Left lung (tissue), 14 donors: ENCODE results near the gene AMBP. TPM values are rescaled to one million over a fixed set of nuclear protein-coding genes. Genes with fewer than 3 reads are reported as not detected.

Source experiments
- ATAC-seq: fragments of 200-7000 bp; cut with Tn5 transposase; one replicate; pipeline ENCODE4 v1.9.1; 2020; ENCODE audit warnings: moderate library complexity
- DNase-seq, 4 donors: peaks; one replicate each; pipeline ENCODE4 v3.0.0-alpha.2; 2013 to 2020
- H3K27ac ChIP-seq, 2 donors: fragments of 200-600 bp; sonication (generic) in 1 of 2; one replicate each; pipeline versions ENCODE4 v1.5.0 to v1.8.0; 2020 to 2021
- H3K27me3 ChIP-seq, 2 donors: fragments of 200-600 bp; sonication (generic) in 1 of 2; one replicate each; pipeline versions ENCODE4 v1.5.0 to v1.8.0; 2020 to 2021
- H3K36me3 ChIP-seq, 2 donors: fragments of 200-600 bp; sonication (generic) in 1 of 2; one replicate each; pipeline versions ENCODE4 v1.5.0 to v1.8.0; 2020 to 2021
- H3K4me1 ChIP-seq, 2 donors: fragments of 200-600 bp; one replicate each; pipeline ENCODE4 v1.8.0; 2021
- H3K4me3 ChIP-seq, 2 donors: fragments of 200-600 bp; sonication (generic) in 1 of 2; one replicate each; pipeline versions ENCODE4 v1.5.0 to v1.8.0; 2020 to 2021; ENCODE audit warnings: mild to moderate bottlenecking in 1 of 2
- H3K9me3 ChIP-seq, 2 donors: fragments of 200-600 bp; sonication (generic) in 1 of 2; one replicate each; pipeline versions ENCODE4 v1.5.0 to v1.8.0; 2020 to 2021
- intact Hi-C, 2 donors: fragments of 100-400 bp; cut with DNase I; formaldehyde crosslinking; loops; one replicate each; pipeline versions ENCODE4 v1.11.2 to v1.14.2; 2022
- long read RNA-seq, 12 donors: library from polyadenylated mRNA in 2 of 12; unstranded in 2 of 12; transcript quantifications; one replicate each; pipeline ENCODE4 v2.0.0 and lab custom pipeline, GENCODE V29; 2019 to 2026
- polyA plus RNA-seq, 6 donors: library from polyadenylated mRNA; unstranded; fragments of 120-200 nt; gene quantifications; one replicate each; pipeline ENCODE4 v1.2.1, GENCODE V29; 2013; ENCODE audit not compliant: insufficient read length in 6 of 6
- total RNA-seq, 2 donors: library from RNA; stranded (reverse); fragmentation: NEBNext Ultra II Directional; extraction: Animal tissue kit (Norgen Biotek cat#: 25700); gene quantifications; one replicate each; pipeline ENCODE4 v1.2.1, GENCODE V29; 2021
- TF ChIP-seq, protein P1 (sequence below), 2 donors: fragments of 200-600 bp; sonication (generic) in 1 of 2; IDR thresholded peaks; one replicate each; pipeline versions ENCODE4 v1.5.0 to v1.8.0; 2021; ENCODE audit warnings: antibody characterized with exemption in 2 of 2
- donor health status: DM: no; HTN: yes; CAD: no.
- donor health status: DM: no; HTN: no; CAD: no.

Gene AMBP
- total RNA-seq (1 to 10 TPM in 1 of 2 donors, not detected in 1; 1.2 TPM), polyA plus RNA-seq (1 to 10 TPM; 2.1 to 5.5 (median 2.5) TPM)
- long read RNA-seq, donor 1 = 0 reads
- long read RNA-seq, donor 2, partial matches to known transcripts = 0 of 2 reads
- long read RNA-seq, donor 2, other reads (novel, unspliced or antisense) = 0 of 2 reads
- long read RNA-seq, donor 3, partial matches to known transcripts = 0 of 1 reads
- long read RNA-seq, donor 3, other reads (novel, unspliced or antisense) = 0 of 1 reads
- long read RNA-seq, donor 4 = 0 reads
- long read RNA-seq, donor 5, partial matches to known transcripts = 0 of 1 reads
- long read RNA-seq, donor 5, other reads (novel, unspliced or antisense) = 0 of 1 reads
- long read RNA-seq, donor 6, partial matches to known transcripts = 0 of 3 reads
- long read RNA-seq, donor 6, other reads (novel, unspliced or antisense) = 0 of 3 reads
- long read RNA-seq, donor 7, partial matches to known transcripts = 0 of 1 reads
- long read RNA-seq, donor 7, other reads (novel, unspliced or antisense) = 0 of 1 reads
- long read RNA-seq, donor 8 = 0 reads
- long read RNA-seq, donor 9 = 0 reads
- long read RNA-seq, donor 10, partial matches to known transcripts = 0 of 1 reads
- long read RNA-seq, donor 10, other reads (novel, unspliced or antisense) = 0 of 1 reads
- long read RNA-seq, donor 11 = 0 reads
- long read RNA-seq, donor 12, partial matches to known transcripts = 0 of 1 reads
- long read RNA-seq, donor 12, other reads (novel, unspliced or antisense) = 0 of 1 reads

- peaks cover 0 to 6% of the 10 kb centered on the region in 2 donors for H3K4me1 ChIP-seq
- TF ChIP-seq, protein P1, sequence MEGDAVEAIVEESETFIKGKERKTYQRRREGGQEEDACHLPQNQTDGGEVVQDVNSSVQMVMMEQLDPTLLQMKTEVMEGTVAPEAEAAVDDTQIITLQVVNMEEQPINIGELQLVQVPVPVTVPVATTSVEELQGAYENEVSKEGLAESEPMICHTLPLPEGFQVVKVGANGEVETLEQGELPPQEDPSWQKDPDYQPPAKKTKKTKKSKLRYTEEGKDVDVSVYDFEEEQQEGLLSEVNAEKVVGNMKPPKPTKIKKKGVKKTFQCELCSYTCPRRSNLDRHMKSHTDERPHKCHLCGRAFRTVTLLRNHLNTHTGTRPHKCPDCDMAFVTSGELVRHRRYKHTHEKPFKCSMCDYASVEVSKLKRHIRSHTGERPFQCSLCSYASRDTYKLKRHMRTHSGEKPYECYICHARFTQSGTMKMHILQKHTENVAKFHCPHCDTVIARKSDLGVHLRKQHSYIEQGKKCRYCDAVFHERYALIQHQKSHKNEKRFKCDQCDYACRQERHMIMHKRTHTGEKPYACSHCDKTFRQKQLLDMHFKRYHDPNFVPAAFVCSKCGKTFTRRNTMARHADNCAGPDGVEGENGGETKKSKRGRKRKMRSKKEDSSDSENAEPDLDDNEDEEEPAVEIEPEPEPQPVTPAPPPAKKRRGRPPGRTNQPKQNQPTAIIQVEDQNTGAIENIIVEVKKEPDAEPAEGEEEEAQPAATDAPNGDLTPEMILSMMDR (IDR thresholded peaks at IDR 0.05) = no peak
- H3K9me3 ChIP-seq = no peaks in the 10 kb centered on the region
- no peak within 1 kb of the TSS for H3K4me3 ChIP-seq
- intact Hi-C loops = no loop called here
- no peaks in the 10 kb centered on the region for H3K36me3 ChIP-seq
- peaks cover 0 to 17% of the 10 kb centered on the region in 2 donors for H3K27me3 ChIP-seq
- no peak for ATAC-seq
- H3K27ac ChIP-seq = no peak within 1 kb of the TSS
- peak in 3 of 4 donors; percentile 29 to 74 (median 65) for DNase-seq
Measured at GRCh38 chr9:114078021-114078780, at the start of gene AMBP. AMBP (minus strand) TSS chr9:114078300; CDS start chr9:114078209, 91 bp downstream.

GRCh38 chr9:114126247-114127060 lies 48.4 kb upstream of the AMBP start:
- peaks cover 0 to 11% of the 10 kb centered on the region in 2 donors for H3K9me3 ChIP-seq
- no peak for ATAC-seq
- peaks cover 0 to 8% of the 10 kb centered on the region in 2 donors for H3K27me3 ChIP-seq
- H3K4me1 ChIP-seq = no peaks in the 10 kb centered on the region
- no peaks in the 10 kb centered on the region for H3K36me3 ChIP-seq
- no peak overlapping the region for H3K27ac ChIP-seq
- intact Hi-C loops = no loop called here
- TF ChIP-seq, protein P1 (IDR thresholded peaks at IDR 0.05) = no peak
- H3K4me3 ChIP-seq = no peak overlapping the region
- DNase-seq = no peak

DNA sequence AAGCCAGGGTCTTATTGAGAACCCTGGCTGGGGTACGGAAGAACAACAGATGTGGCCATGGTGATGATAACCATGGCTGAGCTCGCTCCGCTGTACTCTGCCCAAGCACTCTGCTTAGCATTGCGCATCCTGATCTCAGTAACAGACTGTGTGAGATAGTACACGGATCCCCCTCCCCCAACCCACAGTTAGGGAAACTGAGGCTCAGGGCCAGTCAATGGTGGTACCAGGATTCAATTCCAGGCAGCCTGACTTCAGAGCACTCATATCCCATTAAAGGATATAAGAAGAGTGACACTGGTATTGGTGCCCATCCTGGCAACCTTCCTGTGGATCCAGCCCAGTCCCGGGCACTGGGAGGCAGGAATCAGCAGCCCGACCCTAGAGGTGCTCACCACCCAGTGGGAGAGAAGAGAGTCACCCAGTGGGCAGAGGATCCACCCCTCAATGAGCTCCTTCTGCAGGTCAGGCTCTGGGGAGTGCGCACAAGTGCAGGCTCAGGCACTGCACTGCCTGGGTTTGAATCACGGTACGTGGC lies 47.4 kb upstream of the AMBP start:
- no peak for DNase-seq
- peaks cover 0 to 5% of the 10 kb centered on the region in 2 donors for H3K27me3 ChIP-seq
- TF ChIP-seq, protein P1 (IDR thresholded peaks at IDR 0.05) = no peak
- intact Hi-C loops = no loop called here
- no peak overlapping the region for H3K27ac ChIP-seq
- H3K9me3 ChIP-seq = peaks cover 0 to 11% of the 10 kb centered on the region in 2 donors
- no peaks in the 10 kb centered on the region for H3K4me1 ChIP-seq
- ATAC-seq = no peak
- no peak overlapping the region for H3K4me3 ChIP-seq
- no peaks in the 10 kb centered on the region for H3K36me3 ChIP-seq

DNA sequence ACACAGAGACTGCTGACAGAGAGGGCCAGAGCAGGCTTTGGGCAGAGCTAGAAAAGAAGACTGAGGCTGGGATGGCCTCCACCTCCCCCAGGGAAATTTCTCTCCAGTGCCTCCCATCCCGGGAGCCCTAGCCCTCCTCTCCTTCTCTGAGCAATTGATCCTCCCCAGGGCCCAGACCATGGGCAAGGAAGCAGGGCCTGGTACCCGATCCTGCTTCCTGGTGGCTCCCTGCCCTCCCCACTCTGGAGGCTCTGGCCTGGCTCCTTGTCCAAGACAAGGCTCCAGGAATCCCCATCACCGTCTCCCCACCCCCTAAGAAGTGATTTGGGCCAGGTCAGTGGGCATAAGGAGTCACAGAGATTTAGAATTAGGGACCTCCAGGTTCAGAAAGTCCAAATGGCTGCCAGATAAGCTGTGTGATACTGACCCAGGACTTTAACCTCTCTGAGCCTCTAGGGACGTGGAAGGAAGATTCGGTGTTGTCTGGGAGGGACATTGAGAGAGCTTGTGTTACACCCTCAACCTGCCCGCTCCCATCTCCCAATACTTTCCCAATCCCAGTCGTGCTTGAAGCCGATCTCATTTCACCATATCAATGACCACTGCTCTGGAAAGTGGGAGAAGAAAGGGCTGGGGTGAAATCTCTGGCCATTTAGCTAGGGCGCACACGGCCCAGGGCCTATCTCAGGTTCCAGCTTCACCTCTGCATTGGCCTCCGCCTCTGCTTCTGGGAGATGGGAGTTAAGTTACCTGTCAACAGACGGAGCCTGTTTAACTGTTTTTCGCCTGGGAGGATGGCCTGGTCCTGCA lies 46.8 kb upstream of the AMBP start:
- H3K4me1 ChIP-seq = no peaks in the 10 kb centered on the region
- H3K27ac ChIP-seq = no peak overlapping the region
- peaks cover 0 to 11% of the 10 kb centered on the region in 2 donors for H3K9me3 ChIP-seq
- ATAC-seq (no peak), DNase-seq (no peak)
- H3K4me3 ChIP-seq = no peak overlapping the region
- intact Hi-C loops = no loop called here
- H3K27me3 ChIP-seq = peaks cover 0 to 5% of the 10 kb centered on the region in 2 donors
- no peaks in the 10 kb centered on the region for H3K36me3 ChIP-seq
- TF ChIP-seq, protein P1 (IDR thresholded peaks at IDR 0.05) = no peak
